Activated effector memory CD4-positive, alpha-beta T cell treated with anti-CD3 and anti-CD28 coated beads, Interleukin-2, amount 50 U/mL, for 16 hours (primary cell): ENCODE data around the gene TLR2.

Experiments
- DNase-seq: peaks from one replicate; pipeline ENCODE4 v3.0.0-alpha.2; 2020

TLR2 gene

DNA sequence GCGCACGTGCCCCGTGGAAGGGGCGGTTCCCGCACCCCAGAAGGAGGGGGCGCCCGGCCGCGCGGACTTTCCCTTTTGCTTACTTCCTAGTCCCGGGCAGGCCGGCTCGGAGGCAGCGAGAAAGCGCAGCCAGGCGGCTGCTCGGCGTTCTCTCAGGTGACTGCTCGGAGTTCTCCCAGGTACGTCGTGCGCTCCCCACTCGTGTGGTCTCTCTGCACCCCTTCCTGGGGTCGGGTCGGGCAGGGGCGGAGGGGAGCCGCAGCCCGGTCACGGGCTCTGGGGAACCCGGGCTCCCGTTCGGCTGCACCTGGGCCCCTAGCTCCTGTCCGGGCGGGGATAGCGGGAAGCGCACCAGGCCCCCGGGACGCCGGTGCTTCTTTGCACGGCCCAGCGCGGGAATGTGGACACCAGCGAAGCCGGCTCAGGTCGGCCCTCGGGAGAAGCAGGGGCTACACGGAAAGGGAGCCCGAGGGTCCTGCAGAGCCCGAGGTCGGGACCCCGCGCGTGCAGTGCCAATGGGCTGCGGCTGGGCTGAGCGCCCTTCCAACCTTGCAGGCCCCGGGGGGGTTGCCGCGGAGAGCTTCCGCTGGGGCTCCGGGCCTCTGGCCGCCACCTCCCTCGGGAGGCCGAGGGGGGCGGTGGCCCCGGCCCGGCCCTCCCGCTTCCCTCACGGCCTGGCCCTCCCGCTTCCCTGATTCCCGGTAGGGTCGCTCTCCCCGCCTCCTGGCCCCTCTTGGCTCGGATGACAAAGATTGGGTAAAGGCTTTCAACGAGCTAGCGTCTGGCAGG is at the start of gene TLR2:
Gene TLR2, plus strand, starts transcription at position 99 of the 789 bp plus-strand sequence. CDS start 18,628 bp downstream, outside the sequence.
- DNase-seq: peak; percentile 87

GRCh38 chr4:153634738-153635353 is 49.2 kb upstream of the TLR2 start:
- no peak for DNase-seq

DNA sequence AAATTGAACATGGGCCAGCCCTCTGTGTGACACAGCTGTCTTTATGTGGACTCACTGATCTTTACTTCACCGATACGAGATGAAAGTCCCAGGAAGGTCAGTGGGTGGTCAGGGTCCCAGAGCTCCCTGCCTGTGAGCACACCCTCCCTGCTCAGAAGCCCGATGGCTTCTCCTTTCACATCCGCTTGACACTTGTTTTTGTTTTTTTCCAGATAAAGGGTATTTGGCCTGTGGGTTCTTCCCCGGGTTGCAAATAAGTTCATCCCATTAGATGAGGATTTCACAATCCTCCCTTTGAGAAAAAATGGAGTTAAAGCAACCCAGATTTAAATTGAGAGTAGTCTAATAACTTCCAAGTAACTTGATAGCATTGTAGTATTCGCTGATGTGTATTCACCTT is 48.2 kb upstream of the TLR2 start:
- no peak for DNase-seq

GRCh38 chr4:153637201-153637600 is 46.9 kb upstream of the TLR2 start:
- no peak for DNase-seq

- no peak for DNase-seq
Observed at GRCh38 chr4:153638011-153638410, 46.1 kb upstream of the TLR2 start.

DNA sequence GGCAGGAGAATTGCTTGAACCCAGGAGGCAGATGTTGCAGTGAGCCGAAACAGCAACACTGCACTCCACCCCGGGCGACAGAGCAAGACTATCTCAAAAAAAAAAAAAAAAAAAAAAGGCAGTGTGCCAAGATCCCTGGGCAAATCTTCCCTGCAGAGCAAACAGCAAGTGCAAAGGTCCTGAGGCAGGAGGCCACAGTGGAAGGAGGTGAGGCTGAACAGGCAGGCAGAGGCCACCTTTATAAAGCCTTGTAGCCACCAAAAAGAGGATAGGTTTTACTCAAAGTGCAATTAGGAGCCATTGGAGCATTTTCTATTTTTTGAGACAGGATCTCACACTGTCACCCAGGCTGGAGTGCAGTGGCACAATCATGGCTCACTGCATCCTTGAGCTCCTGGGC is 45.1 kb upstream of the TLR2 start:
- no peak for DNase-seq

DNA sequence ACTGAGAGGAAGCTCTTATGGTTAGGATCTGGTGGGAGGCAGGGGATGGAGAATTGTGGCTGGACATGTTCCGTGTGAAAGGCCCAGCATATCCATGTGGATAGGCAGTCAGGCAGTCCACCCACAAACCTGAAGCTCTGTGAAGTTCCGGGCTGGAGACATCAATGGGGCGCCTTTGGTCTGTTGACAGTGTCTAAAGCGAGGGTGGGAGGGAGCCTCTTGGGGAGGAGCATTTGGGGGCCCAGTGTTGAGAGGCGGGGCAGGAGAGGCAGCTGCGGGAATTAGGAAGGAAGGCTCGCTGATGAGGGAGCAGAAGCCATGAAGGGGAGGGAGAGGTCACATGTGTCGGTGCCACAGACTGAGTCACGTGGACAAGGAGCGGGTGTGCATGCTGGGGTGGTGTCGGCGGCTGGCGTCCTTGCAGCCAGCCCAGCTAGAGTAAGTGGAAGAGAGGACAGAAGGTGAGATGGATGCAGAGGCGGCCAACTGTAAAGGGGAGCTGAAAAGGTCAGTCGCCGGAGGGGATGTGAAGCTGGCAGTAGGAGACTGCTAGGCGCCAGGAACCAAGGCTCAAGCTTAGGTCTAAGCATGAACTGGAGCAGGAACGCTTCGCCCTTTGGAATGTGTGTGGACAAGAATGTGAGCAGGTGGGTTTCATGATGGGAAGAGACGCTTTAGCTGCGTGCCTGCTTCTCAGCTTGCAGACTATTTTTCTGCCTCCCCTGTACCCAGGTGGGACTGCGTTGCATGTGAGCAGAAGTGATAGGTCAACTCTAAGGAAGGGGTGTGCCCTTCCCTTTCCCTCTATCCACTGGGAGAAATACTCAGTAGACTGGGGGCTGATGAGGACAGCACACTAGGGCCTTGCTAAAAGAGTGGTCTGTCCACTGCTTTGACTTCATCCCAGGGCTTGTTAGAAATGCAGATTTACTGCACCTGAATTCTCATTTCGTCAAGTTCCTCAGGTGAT is 44.0 kb upstream of the TLR2 start:
- no peak for DNase-seq

GRCh38 chr4:153641532-153641931 is 42.5 kb upstream of the TLR2 start:
- no peak for DNase-seq

- no peak for DNase-seq
Observed at GRCh38 chr4:153643406-153644383, 40.4 kb upstream of the TLR2 start.

- no peak for DNase-seq
Observed at GRCh38 chr4:153645183-153645582, 38.9 kb upstream of the TLR2 start.

- no peak for DNase-seq
Observed at GRCh38 chr4:153646261-153646660, 37.8 kb upstream of the TLR2 start.

DNA sequence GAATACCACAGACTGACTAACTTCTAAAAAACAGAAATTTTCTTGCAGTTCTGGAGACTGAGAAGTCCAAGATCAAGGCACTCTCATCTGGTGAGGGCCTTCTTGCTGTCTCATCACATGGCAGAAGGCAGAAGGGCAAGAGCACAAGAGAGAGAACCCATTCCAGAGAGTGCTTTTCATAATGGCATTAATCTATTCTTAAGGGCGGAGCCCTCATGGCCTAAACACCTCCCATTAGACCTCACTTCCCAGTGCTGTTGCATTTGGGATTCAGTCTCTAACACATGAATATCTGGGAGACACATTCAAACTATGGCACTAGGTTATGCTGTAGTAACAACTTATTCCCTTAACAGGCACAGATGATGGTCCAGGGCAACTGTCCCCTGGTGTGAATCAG is 37.1 kb upstream of the TLR2 start:
- DNase-seq: no peak

DNA sequence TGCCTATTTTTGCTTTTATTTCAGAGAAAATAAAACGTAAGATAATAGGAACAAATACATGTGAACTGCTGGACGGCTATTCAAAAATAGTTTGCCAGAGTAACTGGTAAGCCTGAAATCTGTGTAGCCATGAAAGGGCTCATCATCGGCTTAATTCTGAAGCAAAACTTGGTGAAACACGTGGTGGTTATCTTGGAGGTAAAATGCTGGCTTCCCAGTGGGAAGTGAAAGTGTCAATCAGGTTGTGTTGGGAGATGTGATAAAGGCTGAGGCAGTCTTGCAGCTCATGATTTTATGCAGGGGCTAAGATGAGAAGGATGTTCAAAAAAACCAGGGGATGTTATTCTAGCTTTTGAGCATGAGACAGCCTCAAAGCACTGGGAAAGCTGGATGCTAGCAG is 36.1 kb upstream of the TLR2 start:
- no peak for DNase-seq

- no peak for DNase-seq
Observed at GRCh38 chr4:153649572-153649991, 34.5 kb upstream of the TLR2 start.

- DNase-seq: no peak
Observed at GRCh38 chr4:153651116-153651515, 33.0 kb upstream of the TLR2 start.

DNA sequence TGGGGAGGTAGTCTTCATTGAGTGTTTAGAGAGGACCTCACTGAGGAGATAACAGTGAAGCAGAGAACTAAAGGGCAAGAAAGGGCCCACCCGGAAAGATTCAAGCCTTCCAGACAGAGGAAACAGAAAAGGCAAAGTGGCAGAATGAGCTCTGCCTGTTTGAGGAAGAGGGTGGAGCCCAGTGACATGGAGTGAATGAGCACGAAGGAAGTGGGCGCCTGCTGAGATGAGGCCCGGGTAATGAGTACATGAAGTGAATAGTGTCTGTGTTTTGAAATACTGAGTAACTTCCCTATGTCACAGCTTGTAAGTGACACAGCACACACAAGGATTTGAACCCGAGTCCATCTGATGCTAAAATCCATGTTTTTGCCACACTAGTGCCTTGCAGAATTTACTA is 32.5 kb upstream of the TLR2 start:
- peak; percentile 76 for DNase-seq

DNA sequence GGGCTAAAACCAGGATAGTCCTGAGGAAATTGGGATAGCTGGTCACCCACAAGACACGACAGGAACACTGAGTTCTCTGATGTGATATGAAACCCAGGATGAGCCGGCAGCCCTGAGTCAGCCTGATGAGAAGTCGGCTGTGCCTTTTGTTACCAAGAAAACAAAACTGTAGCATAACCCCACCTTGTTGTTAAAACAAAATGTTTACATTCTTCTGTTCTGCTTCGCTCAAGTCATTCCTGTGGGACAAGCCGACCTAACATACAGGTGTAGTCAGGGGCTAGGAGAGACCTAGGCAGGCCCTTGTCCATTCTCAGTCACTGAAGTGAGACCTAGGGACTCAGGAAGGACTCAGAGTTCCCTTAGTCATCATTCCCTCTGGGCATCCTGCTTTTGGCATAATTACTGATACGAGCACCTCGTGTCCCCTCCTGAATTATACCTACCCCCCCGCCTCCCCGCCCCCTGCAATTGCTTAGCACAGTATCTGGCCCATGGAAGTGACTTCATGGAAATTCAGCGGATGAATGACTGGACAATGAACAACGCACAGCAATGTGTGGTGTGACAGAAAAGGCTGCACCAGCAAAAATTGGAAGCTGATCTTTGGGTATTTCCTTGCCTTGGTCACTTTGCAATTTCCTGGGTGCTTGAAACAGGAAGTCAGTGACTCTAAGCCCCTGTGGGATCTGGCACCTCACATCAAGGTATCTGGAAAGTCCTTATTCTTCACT is 31.9 kb upstream of the TLR2 start:
- no peak for DNase-seq

DNA sequence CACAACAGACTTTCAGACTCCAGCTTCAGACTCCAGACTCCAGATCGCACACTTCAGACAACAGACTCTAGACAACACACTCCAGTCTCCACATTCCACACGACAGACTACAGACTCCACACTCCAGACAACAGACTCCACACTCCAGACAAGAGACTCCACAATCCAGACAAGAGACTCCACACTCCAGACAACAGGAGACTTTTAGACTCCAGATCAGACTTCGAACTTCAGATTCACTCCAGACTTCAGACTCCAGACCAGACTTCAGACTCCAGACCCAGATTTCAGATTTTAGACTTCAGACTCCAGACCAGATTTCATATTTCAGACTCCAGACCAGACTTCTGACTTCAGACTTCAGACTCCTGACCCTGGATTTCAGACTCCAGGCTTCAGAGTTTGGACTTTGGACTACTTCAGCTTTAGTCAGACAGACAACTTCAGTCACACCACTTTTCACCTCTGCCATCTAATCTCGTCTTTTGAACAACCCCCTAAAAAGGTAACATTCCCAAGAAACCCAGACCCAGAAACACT is 29.0 kb upstream of the TLR2 start:
- DNase-seq: no peak

- no peak for DNase-seq
Observed at GRCh38 chr4:153655928-153656327, 28.2 kb upstream of the TLR2 start.

DNA sequence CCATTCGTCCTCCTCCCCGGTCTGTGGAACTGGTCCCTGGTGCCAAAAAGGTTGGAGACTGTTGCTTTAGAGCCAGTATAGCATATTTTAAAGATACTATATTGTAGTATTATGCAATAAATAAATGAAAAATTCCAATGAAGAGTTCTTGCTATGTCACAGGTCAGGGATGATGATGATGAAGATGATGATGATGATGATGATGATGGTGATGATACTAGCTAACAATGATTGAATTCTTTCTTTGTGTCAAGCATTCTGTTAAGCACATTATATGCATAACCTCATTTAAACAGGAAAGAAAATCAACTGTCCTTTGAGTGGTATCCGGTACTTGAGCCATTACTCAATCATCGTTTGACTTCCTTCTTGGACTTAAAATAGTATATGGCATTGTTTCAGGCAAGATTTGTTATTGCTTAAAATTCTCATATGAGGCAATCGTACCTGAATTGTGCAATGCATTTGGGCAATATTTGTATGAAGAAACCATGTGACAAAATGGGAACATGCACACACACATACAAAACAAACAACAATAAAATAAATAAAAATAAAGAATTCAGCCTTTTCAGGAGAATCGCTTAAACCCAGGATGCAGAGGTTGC is 22.8 kb upstream of the TLR2 start:
- DNase-seq: no peak

GRCh38 chr4:153661908-153662307 is 22.2 kb upstream of the TLR2 start:
- DNase-seq: no peak
